SK-N-SH (cell line): ENCODE data around the gene WIPI1.

Source experiments
- CTCF ChIP-seq: fragments of 200-600 bp; sonication (generic); IDR thresholded peaks from 2 replicates; pipeline ENCODE4 v1.6.1; 2017; ENCODE audit warnings: antibody characterized with exemption, mild to moderate bottlenecking, moderate library complexity
- SMC3 ChIP-seq: IDR thresholded peaks from 2 replicates; pipeline ENCODE4 v1.6.1; 2012; ENCODE audit warnings: low read depth, low read length, improper control_type of control experiment

- no peak for TF ChIP-seq CTCF
- TF ChIP-seq SMC3, result no peak
Measured at GRCh38 chr17:68461122-68461539, 3.8 kb upstream of the WIPI1 start.
